Measurements from ENCODE around the gene SLC7A14.

The SLC7A14 gene

GRCh38 chr3:170502297-170502696, 83.6 kb downstream of the SLC7A14 start:
- DNase-seq, result no peak
- intact Hi-C loops (cut with DNase I), result no loop called here

GRCh38 chr3:170500995-170501394, 84.9 kb downstream of the SLC7A14 start:
- no peak for DNase-seq
- intact Hi-C loops (cut with DNase I), result no loop called here

- DNase-seq, result no peak
- intact Hi-C loops (cut with DNase I), result no loop called here
Observed at GRCh38 chr3:170500462-170500861, 85.4 kb downstream of the SLC7A14 start.

GRCh38 chr3:170499562-170500156, 86.2 kb downstream of the SLC7A14 start:
- peak in 5 of 10 donors; percentile 22 to 91 (median 50) for DNase-seq

GRCh38 chr3:170497207-170498095, 88.4 kb downstream of the SLC7A14 start:
- DNase-seq, result no peak

More at GRCh38 chr3:170499562-170500156, 86.2 kb downstream of the SLC7A14 start:
- intact Hi-C loops (cut with DNase I), result no loop called here

GRCh38 chr3:170496868-170497140, 89.1 kb downstream of the SLC7A14 start:
- intact Hi-C loops (cut with DNase I), result no loop called here

More at GRCh38 chr3:170497207-170498095, 88.4 kb downstream of the SLC7A14 start:
- intact Hi-C loops (cut with DNase I), result no loop called here

GRCh38 chr3:170496026-170496867, 89.6 kb downstream of the SLC7A14 start:
- no peak for DNase-seq
- intact Hi-C loops (cut with DNase I), result no loop called here

More at GRCh38 chr3:170496868-170497140, 89.1 kb downstream of the SLC7A14 start:
- DNase-seq, result no peak

GRCh38 chr3:170494766-170495165, 91.1 kb downstream of the SLC7A14 start:
- no peak for DNase-seq
- intact Hi-C loops (cut with DNase I), result no loop called here

- no peak for DNase-seq
- intact Hi-C loops (cut with DNase I), result no loop called here
Observed at GRCh38 chr3:170493712-170494182, 92.1 kb downstream of the SLC7A14 start.

- DNase-seq, result no peak
- intact Hi-C loops (cut with DNase I), result no loop called here
Observed at GRCh38 chr3:170491901-170492300, 94.0 kb downstream of the SLC7A14 start.

- intact Hi-C loops (cut with DNase I), result no loop called here
- DNase-seq, result no peak
Observed at GRCh38 chr3:170490828-170491560, 94.9 kb downstream of the SLC7A14 start.

GRCh38 chr3:170488802-170489201, 97.1 kb downstream of the SLC7A14 start:
- intact Hi-C loops (cut with DNase I), result no loop called here
- no peak for DNase-seq

- DNase-seq, result no peak
- intact Hi-C loops (cut with DNase I), result no loop called here
Observed at GRCh38 chr3:170487031-170487430, 98.8 kb downstream of the SLC7A14 start.

GRCh38 chr3:170486398-170486797, 99.5 kb downstream of the SLC7A14 start:
- intact Hi-C loops (cut with DNase I), result no loop called here
- no peak for DNase-seq

- intact Hi-C loops (cut with DNase I), result no loop called here
- peak in 9 of 10 donors; percentile 56 to 98 (median 83) for DNase-seq
Observed at GRCh38 chr3:170485696-170486095, 100.2 kb downstream of the SLC7A14 start.

GRCh38 chr3:170485294-170485693, 100.6 kb downstream of the SLC7A14 start:
- intact Hi-C loops (cut with DNase I), result no loop called here
- DNase-seq, result peak in 1 of 10 donors; percentile 27

- intact Hi-C loops (cut with DNase I), result no loop called here
- no peak for DNase-seq
Observed at GRCh38 chr3:170484869-170485268, 101.0 kb downstream of the SLC7A14 start.

- intact Hi-C loops (cut with DNase I), result no loop called here
Observed at GRCh38 chr3:170483485-170484262, 102.2 kb downstream of the SLC7A14 start.

GRCh38 chr3:170482199-170482598, 103.7 kb downstream of the SLC7A14 start:
- no peak for DNase-seq
- intact Hi-C loops (cut with DNase I), result no loop called here

More at GRCh38 chr3:170483485-170484262, 102.2 kb downstream of the SLC7A14 start:
- no peak for DNase-seq
